Lower leg skin (tissue), 4 donors: ENCODE results near the gene SUSD2. TPM values are rescaled to one million over a fixed set of nuclear protein-coding genes. Genes with fewer than 3 reads are reported as not detected.
A peak's percentile ranks its signal among the peaks of the same experiment; 100 is the strongest.

Experiments
- DNase-seq, 2 donors: peaks; one replicate each; pipeline ENCODE4 v3.0.0-alpha.2; 2019; ENCODE audit warnings: low spot score in 2 of 2
- H3K4me3 ChIP-seq: fragments of 200-600 bp; sonication (generic); 2 replicates; pipeline ENCODE4 v1.5.1; 2017; ENCODE audit warnings: mild to moderate bottlenecking, low read depth; ENCODE audit not compliant: poor library complexity, severe bottlenecking
- CTCF ChIP-seq, 3 donors: fragments of 450-650 bp; IDR thresholded peaks; one replicate each; pipeline ENCODE4 v1.5.1; 2016; ENCODE audit warnings: antibody characterized with exemption in 3 of 3, mild to moderate bottlenecking in 3 of 3, moderate library complexity in 2 of 3
- POLR2A ChIP-seq, 2 donors: fragments of 450-650 bp; IDR thresholded peaks; one replicate each; pipeline ENCODE4 v1.6.1; 2016 to 2017; ENCODE audit warnings: antibody characterized with exemption in 2 of 2, mild to moderate bottlenecking in 1 of 2, moderate library complexity in 1 of 2
- WGBS, 2 donors: methylation state at CpG; one replicate each; pipeline ENCODE4 v1.1.5; 2018; 5-methylcytosine and 5-hydroxymethylcytosine counted together
- intact Hi-C: fragments of 100-400 bp; cut with DNase I; formaldehyde crosslinking; loops from one replicate; pipeline ENCODE4 v1.15.0; 2023; ENCODE audit warnings: low total_unique reads
- total RNA-seq, 4 donors: library from RNA; depleted of rRNA; stranded (reverse); fragments of >200 nt; gene quantifications; one replicate each; pipeline ENCODE4 v1.1.0, GENCODE V29; 2016

Gene SUSD2
- total RNA-seq, 4 donors from 2014 or later = 18.3 to 74.3 (median 27.0) TPM

- intact Hi-C loops = no loop called here
- WGBS, 2 donors = 97 to 98% methylated on average over 12 of the region's 12 CpGs
- TF ChIP-seq POLR2A (IDR thresholded peaks at IDR 0.05) (no peak), CTCF (IDR thresholded peaks at IDR 0.05) (no peak)
- no peak overlapping the region for H3K4me3 ChIP-seq
- no peak for DNase-seq
Observed at GRCh38 chr22:24171822-24172221, 9.5 kb upstream of the SUSD2 start.

DNA sequence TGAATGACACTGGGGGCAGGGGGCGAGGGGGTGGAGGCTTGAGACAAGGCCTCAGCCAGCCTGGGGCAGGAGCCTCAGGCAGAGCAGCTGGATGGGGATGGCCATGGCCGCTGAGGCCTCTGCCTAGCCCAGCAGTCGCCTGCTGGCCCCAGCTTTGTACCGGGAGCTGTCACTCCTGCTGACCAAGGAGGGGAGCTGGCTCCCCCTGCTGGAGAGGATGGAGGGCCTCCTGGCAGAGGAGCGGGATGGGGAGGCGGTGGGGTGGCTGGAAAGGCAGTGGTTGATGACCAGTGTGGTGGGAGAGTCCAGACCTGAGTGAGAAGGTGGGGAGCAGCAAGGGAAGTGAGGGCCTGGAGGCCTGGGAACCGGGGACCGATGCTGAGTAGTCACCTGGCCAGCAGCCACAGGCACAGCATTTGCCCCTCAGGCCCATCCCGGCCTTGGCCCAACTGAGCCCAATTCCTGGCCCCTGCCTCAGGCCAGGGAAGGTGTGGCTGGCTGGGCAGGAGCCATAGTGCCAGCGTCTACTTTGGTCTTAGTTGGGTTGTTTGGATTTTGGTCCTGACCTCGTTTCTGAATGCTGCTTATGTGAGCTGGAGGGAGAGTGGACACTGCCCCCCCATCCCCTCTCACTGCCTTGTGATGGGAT, 6.0 kb upstream of the SUSD2 start:
- no peak overlapping the region for H3K4me3 ChIP-seq
- DNase-seq = peak; percentile 63 to 94
- TF ChIP-seq CTCF (IDR thresholded peaks at IDR 0.05) (peak in 1 of 3 donors; percentile 83), POLR2A (IDR thresholded peaks at IDR 0.05) (no peak)
- intact Hi-C loops = no loop called here
- WGBS, 2 donors = 41 to 47% methylated on average over 10 to 11 of the region's 11 CpGs

DNA sequence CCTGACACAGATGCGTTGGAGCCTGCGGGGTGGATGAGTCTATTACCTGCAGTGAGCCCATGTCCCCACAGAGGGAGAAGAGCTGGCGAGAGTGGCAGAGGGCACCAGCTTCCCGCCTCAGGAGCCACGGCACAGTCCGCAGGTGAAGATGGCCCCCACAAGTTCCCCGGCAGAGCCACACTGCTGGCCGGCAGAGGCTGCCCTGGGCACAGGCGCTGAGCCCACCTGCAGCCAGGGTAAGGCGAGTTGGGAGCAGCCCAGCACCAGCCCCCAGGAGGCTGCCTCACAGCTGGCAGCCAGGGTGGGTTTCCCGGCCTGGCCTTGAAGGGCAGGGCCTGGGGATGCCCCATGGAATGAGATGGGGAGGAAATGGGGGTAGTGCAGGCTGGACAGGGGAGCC, 5.2 kb upstream of the SUSD2 start:
- TF ChIP-seq POLR2A (IDR thresholded peaks at IDR 0.05) (no peak), CTCF (IDR thresholded peaks at IDR 0.05) (no peak)
- WGBS, 2 donors = 93 to 97% methylated on average over 10 of the region's 11 CpGs
- intact Hi-C loops = no loop called here
- no peak overlapping the region for H3K4me3 ChIP-seq
- DNase-seq = no peak

- intact Hi-C loops = no loop called here
- TF ChIP-seq CTCF (IDR thresholded peaks at IDR 0.05) (no peak), POLR2A (IDR thresholded peaks at IDR 0.05) (no peak)
- WGBS, 2 donors = 74 to 82% methylated on average over 5 to 9 of the region's 10 CpGs
- no peak overlapping the region for H3K4me3 ChIP-seq
- no peak for DNase-seq
Observed at GRCh38 chr22:24176630-24177029, 4.7 kb upstream of the SUSD2 start.

DNA sequence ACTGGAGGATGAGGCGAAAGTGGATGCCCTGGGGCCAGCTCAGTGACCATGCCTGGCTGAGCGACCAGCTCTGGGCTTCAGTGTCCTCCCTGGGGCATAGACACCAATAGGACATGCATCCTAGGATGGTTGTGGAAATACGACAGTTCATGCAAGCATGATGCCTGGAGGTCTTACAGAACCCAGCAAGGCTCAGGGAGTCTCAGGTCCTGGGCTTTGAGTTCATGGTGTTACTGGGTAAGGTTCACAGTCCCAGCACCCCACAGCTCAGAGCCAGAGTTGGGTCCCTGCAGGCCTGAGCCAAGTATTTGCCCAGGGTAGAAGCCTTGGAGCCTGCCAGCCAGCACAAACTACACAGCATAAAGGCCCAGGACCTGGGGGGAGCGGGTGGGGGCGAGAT, 4.2 kb upstream of the SUSD2 start:
- 94 to 97% methylated on average over 4 to 5 of the region's 5 CpGs for WGBS, 2 donors
- DNase-seq = no peak
- intact Hi-C loops = no loop called here
- H3K4me3 ChIP-seq = no peak overlapping the region
- TF ChIP-seq POLR2A (IDR thresholded peaks at IDR 0.05) = no peak
- TF ChIP-seq CTCF (IDR thresholded peaks at IDR 0.05) = no peak

DNA sequence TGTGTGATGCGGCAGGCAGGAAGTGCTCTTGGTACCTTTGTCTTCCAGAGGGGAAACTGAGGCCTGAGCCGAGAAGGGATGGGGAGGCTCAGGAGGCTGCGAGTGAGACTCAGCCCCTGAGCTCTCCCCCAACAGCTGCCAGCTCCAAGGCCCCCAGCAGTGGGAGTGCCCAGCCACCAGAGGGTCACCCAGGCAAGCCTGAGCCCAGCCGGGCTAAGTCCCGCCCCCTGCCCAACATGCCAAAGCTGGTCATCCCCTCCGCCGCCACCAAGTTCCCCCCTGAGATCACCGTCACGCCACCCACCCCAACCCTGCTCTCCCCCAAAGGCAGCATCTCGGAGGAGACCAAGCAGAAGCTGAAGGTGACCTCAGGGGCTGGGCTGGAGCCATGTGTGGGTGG, 3.8 kb upstream of the SUSD2 start:
- DNase-seq = no peak
- WGBS, 2 donors = 88 to 97% methylated on average over 7 to 10 of the region's 10 CpGs
- H3K4me3 ChIP-seq = no peak overlapping the region
- intact Hi-C loops = no loop called here
- TF ChIP-seq CTCF (IDR thresholded peaks at IDR 0.05) = no peak
- no peak for TF ChIP-seq POLR2A (IDR thresholded peaks at IDR 0.05)
